Measurements from ENCODE around the gene DRC1. TPM values are rescaled to one million over a fixed set of nuclear protein-coding genes. Genes with fewer than 3 reads are reported as not detected.

DRC1 gene
- polyA plus RNA-seq, 1 experiment: 0.05 TPM

DNA sequence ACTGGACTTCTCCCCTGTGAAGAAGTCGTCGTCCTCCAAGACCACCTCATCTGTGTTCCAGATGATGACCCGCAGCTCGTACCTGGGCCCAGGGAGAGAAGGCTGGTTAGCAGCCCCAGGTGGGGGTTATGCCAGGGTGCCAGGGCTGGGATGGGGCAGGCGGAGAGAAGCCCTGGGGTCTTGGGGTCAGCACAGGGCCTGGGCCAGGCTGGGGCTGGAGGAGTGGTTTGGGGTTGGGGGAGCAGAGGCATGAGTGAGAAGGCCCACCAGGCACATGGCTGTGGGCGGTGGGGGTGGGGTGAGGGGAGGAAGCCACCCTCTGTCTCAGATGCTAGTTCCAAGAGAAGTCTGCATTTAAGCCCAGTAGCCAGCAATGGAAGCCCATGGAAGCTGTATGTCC, 60.4 kb downstream of the DRC1 start:
- TF ChIP-seq, protein P1, sequence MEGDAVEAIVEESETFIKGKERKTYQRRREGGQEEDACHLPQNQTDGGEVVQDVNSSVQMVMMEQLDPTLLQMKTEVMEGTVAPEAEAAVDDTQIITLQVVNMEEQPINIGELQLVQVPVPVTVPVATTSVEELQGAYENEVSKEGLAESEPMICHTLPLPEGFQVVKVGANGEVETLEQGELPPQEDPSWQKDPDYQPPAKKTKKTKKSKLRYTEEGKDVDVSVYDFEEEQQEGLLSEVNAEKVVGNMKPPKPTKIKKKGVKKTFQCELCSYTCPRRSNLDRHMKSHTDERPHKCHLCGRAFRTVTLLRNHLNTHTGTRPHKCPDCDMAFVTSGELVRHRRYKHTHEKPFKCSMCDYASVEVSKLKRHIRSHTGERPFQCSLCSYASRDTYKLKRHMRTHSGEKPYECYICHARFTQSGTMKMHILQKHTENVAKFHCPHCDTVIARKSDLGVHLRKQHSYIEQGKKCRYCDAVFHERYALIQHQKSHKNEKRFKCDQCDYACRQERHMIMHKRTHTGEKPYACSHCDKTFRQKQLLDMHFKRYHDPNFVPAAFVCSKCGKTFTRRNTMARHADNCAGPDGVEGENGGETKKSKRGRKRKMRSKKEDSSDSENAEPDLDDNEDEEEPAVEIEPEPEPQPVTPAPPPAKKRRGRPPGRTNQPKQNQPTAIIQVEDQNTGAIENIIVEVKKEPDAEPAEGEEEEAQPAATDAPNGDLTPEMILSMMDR (IDR thresholded peaks at IDR 0.05; ENCODE audit: insufficient read depth, low read depth, low read length): no peak
- no peaks in the 10 kb centered on the region for H3K36me3 ChIP-seq (ENCODE audit: control insufficient read depth, insufficient read depth, low read length)
- CTCF ChIA-PET: interaction anchor here (0.8 to 1.5 kb wide), 3 partner anchors 11 to 23 kb away, joined by 3 to 5 read pairs (median 4); no protein-coding TSS in a partner anchor

DNA sequence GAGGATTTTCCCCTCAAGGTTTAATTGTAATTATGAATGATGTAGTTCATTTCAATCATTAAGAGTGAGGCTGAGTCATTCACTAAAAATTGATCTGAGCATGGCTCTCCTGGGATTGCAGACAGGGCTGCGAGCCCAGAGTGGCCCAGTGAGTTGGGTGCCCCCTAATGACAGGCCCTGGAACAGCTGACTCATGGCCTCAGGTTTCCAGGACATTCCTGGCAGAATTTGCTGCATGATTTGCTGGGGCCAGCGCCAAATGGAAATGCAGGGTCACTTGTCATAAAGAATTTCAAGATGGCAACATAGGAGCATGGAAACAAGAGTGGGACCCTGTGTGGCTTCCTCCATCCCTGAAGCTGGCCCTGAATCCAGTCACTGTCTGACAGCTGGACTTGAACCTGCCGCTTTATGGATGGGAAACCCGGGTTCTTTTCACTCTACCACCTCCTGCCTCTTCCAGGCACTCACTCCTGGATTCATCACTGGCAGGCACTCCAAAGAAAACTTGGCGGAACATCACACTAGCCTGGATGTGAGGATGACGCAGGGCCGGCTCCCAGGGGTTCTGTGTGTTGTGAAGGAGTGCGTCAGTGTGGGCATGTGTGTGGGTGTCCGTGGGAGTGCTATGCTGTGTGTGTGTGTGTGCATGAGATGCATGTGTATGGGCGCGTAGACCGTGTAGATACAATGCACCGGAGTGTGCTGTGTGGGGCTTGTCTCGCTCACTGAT, 61.0 kb downstream of the DRC1 start:
- POLR2A ChIA-PET: no interaction called here
- no peak for DNase-seq (ENCODE audit: low read depth)
- TF ChIP-seq, protein P1 (IDR thresholded peaks at IDR 0.05; ENCODE audit: insufficient read depth, low read depth, low read length): peak; percentile 70
- H3K4me3 ChIP-seq (ENCODE audit: low read depth, low read length): no peak overlapping the region
- no peaks in the 10 kb centered on the region for H3K36me3 ChIP-seq (ENCODE audit: control insufficient read depth, insufficient read depth, low read length)
- CTCF ChIA-PET: interaction anchor here (0.8 to 1.5 kb wide), 3 partner anchors 11 to 24 kb away, joined by 3 to 5 read pairs (median 4); no protein-coding TSS in a partner anchor
- peaks cover 4% of the 10 kb centered on the region for H3K27me3 ChIP-seq (ENCODE audit: control insufficient read depth, insufficient read depth, low read length)

More for the DNA sequence above, 60.4 kb downstream of the DRC1 start:
- no peak overlapping the region for H3K4me3 ChIP-seq (ENCODE audit: low read depth, low read length)
- POLR2A ChIA-PET: no interaction called here
- H3K27me3 ChIP-seq (ENCODE audit: control insufficient read depth, insufficient read depth, low read length): peaks cover 4% of the 10 kb centered on the region
- DNase-seq (ENCODE audit: low read depth): no peak

DNA sequence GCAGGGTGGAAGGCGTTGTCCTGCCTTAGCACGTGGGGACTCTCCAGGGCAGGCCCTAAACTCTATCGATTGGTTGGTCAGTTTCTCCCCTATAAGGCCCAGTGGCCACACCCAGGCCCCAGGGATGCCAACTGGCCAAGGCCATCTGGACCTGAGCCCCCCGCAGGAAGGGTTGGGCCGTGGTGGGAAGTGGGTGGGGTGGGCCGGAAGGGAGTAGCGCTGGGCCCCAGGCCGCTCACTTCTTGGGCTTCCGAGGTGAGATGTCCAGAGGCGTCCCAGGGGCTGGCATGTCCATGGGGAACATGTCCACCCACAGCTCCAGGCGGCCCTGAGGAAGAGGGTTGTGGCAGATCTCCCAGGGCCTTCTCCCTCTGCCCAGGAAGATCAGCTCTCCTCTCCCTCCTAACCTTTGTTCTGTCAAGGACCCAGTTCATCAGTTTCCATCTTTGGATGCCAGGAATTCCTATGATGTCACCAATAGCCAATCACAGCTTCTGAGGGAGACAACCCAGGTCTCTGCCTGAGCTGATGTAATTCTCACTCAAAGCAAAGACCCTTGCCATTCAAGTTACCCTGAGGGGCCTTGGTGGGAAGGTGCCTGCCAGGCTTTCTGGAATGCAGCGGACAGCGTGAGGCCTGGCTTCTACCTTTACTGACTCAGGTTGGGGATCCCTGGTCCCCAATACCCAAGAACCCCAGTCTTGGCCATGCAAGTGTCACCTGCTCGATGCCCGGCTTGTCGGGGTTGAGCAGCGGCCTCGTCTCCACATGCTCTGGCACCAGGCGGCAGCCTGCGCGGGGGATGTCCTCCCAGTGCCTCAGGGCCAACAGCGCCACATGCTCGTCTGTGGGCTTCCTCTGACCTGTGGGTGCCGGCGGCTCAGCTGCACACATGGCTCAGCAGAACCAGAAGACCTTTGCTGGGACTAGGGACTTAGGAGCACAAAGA, 61.8 kb downstream of the DRC1 start:
- DNase-seq (ENCODE audit: low read depth): no peak
- no peak overlapping the region for H3K4me3 ChIP-seq (ENCODE audit: low read depth, low read length)
- H3K36me3 ChIP-seq (ENCODE audit: control insufficient read depth, insufficient read depth, low read length): no peaks in the 10 kb centered on the region
- ChIA-PET POLR2A (no interaction called here), CTCF (no interaction called here)
- peaks cover 4% of the 10 kb centered on the region for H3K27me3 ChIP-seq (ENCODE audit: control insufficient read depth, insufficient read depth, low read length)
- TF ChIP-seq, protein P1 (IDR thresholded peaks at IDR 0.05; ENCODE audit: insufficient read depth, low read depth, low read length): no peak

DNA sequence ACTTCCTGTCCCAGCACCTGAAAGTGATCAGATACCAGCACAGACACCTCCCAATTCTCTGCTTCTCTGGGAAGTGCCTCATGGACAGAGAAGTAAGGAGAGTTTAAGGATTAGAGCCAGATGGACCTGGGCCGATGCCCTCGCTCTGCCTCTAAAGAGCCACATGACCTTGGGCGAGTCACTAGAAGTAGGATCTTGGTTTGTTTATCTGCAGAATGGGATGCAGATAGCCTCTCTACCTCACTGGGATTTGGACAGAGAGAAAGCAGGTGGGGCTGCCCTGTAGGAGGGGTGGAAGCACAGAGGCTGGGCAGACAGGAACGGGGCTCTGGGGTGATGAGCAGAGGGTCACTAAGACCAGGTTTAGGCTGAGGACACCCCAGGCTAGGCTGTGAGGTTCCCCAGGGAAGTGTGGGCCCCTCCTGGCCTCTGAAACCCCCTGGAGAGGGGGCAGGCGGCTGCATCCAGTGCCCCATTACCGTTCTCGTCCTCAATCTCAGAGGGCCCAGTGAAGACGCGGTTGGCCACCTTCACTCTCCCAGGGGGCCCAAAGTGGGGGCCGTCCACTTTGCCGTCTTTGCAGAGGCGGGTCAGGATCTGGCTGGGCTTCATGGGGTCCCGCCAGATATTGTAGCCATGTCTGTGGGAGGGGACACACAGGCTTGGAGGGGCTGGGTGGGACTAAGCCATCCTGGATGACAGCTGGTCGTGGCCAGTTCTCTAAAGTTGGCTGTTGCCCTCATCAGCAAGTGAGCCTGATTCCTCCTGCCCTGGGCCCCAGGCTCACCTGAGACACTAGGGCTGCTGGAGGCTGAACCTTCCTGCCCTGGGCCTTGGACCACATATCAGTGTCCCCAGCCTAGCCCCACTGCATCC, 62.9 kb downstream of the DRC1 start:
- Histone ChIP-seq H3K4me3 (ENCODE audit: low read depth, low read length) (no peak overlapping the region), H3K36me3 (ENCODE audit: control insufficient read depth, insufficient read depth, low read length) (no peaks in the 10 kb centered on the region), H3K27me3 (ENCODE audit: control insufficient read depth, insufficient read depth, low read length) (peaks cover 4% of the 10 kb centered on the region)
- ChIA-PET CTCF (no interaction called here), POLR2A (no interaction called here)
- TF ChIP-seq, protein P1 (IDR thresholded peaks at IDR 0.05; ENCODE audit: insufficient read depth, low read depth, low read length): no peak
- DNase-seq (ENCODE audit: low read depth): no peak
